Endothelial cell of umbilical vein (primary cell): ENCODE measurements around the gene IQGAP1. TPM values are rescaled to one million over a fixed set of nuclear protein-coding genes. Genes with fewer than 3 reads are reported as not detected.

Experiments used
- BruUV-seq: library from RNA; stranded (reverse); fragments of 400-500 nt; replicated peaks from 2 replicates; lab custom pipeline; 2021; lab: Mats Ljungman, UMichigan
- CTCF ChIA-PET: fragments of 300-600, 350-600 bp; sonication (Branson Sonifier 250); formaldehyde crosslinking; loops from one replicate; lab custom pipeline; 2021; ENCODE audit warnings: antibody characterized with exemption, inconsistent platforms; lab: Charles Lee
- POLR2A ChIA-PET: fragments of 300-600, 350-600 bp; sonication (Branson Sonifier 250); formaldehyde crosslinking; loops from one replicate; lab custom pipeline; 2021; ENCODE audit warnings: antibody characterized with exemption, inconsistent platforms; lab: Charles Lee
- DNase-seq: peaks from one replicate; pipeline ENCODE4 v3.0.0-alpha.2; 2011; ENCODE audit warnings: low read depth, low spot score
- FAIRE-seq: peaks from 2 replicates; lab custom pipeline; 2011; peaks lifted over from hg19 to GRCh38; lab: Jason Lieb, UNC
- H2AFZ ChIP-seq: 2 replicates; pipeline ENCODE4 v1.6.0; 2012; ENCODE audit warnings: low read depth, low read length, control low read depth, inconsistent platforms
- H3K27ac ChIP-seq: 2 replicates; pipeline ENCODE4 v1.5.1; 2011; ENCODE audit warnings: low read depth, mild to moderate bottlenecking, control low read depth, low read length, moderate library complexity; ENCODE audit not compliant: insufficient read depth
- H3K27me3 ChIP-seq, 2 experiments: 2 replicates each; pipeline versions ENCODE4 v1.6.0 to v1.6.1; 2011; ENCODE audit warnings: low read length in 2 of 2, mixed read lengths in 1 of 2; ENCODE audit not compliant: control insufficient read depth in 2 of 2, insufficient read depth in 2 of 2
- H3K36me3 ChIP-seq, 2 experiments: 2 replicates in 1 of 2; 3 replicates in 1 of 2; pipeline ENCODE4 v1.5.1; 2011; ENCODE audit warnings: low read length in 2 of 2, mild to moderate bottlenecking in 1 of 2, moderate library complexity in 1 of 2; ENCODE audit not compliant: control insufficient read depth in 2 of 2, insufficient read depth in 2 of 2; ENCODE audit errors: extremely low read depth in 1 of 2
- H3K4me1 ChIP-seq: 3 replicates; pipeline ENCODE4 v1.5.1; 2011; ENCODE audit warnings: mild to moderate bottlenecking, low read length; ENCODE audit not compliant: control insufficient read depth, insufficient read depth; ENCODE audit errors: extremely low read depth
- H3K4me2 ChIP-seq: 2 replicates; pipeline ENCODE4 v1.6.1; 2011; ENCODE audit warnings: low read length, control low read depth, mixed read lengths; ENCODE audit not compliant: insufficient read depth
- H3K4me3 ChIP-seq, 3 experiments: fragments of 200-600 bp in 1 of 3; sonication (generic), shearing (Covaris generic) in 1 of 3; replicated peaks in 1 of 3; 2 replicates each; pipeline ENCODE4 v1.5.1; 2011 to 2016; ENCODE audit warnings: control low read depth in 3 of 3, low read length in 3 of 3, mild to moderate bottlenecking in 2 of 3, inconsistent platforms in 1 of 3, low read depth in 1 of 3, moderate library complexity in 1 of 3; ENCODE audit not compliant: insufficient read depth in 1 of 3
- H3K79me2 ChIP-seq: 2 replicates; pipeline ENCODE4 v1.6.0; 2012; ENCODE audit warnings: low read length, inconsistent platforms; ENCODE audit not compliant: control insufficient read depth, insufficient read depth
- H3K9ac ChIP-seq: replicated peaks from 2 replicates; pipeline ENCODE3; 2011; ENCODE audit warnings: low read length, control low read depth; ENCODE audit not compliant: insufficient read depth; ENCODE audit errors: extremely low read depth
- H3K9me1 ChIP-seq: replicated peaks from 3 replicates; pipeline ENCODE4 v1.6.0; 2011; ENCODE audit warnings: mild to moderate bottlenecking, low read length; ENCODE audit not compliant: control insufficient read depth, insufficient read depth; ENCODE audit errors: extremely low read depth
- H3K9me3 ChIP-seq: replicated peaks from 2 replicates; pipeline ENCODE4 v1.5.1; 2012; ENCODE audit warnings: low read length, inconsistent platforms; ENCODE audit not compliant: control insufficient read depth, insufficient read depth
- H4K20me1 ChIP-seq: replicated peaks from 2 replicates; pipeline ENCODE3; 2011; ENCODE audit warnings: mild to moderate bottlenecking, low read length; ENCODE audit not compliant: control insufficient read depth, insufficient read depth; ENCODE audit errors: extremely low read depth
- CTCF ChIP-seq, 2 donors: IDR thresholded peaks; 1 replicate in 1 of 2; 2 replicates in 1 of 2; pipeline ENCODE4 v1.5.1; 2011; ENCODE audit warnings: low read length in 2 of 2, mild to moderate bottlenecking in 2 of 2, moderate library complexity in 2 of 2, control low read depth in 1 of 2, inconsistent platforms in 1 of 2, low read depth in 1 of 2; ENCODE audit not compliant: insufficient read depth in 1 of 2; ENCODE audit errors: extremely low read depth in 1 of 2
- EZH2 ChIP-seq: IDR thresholded peaks from 2 replicates; pipeline ENCODE4 v1.6.1; 2012; ENCODE audit warnings: borderline replicate concordance, low read depth, mild to moderate bottlenecking, moderate library complexity, low read length, inconsistent platforms; ENCODE audit not compliant: severe bottlenecking
- FOS ChIP-seq: IDR thresholded peaks from 2 replicates; pipeline ENCODE4 v1.6.1; 2011; ENCODE audit warnings: mild to moderate bottlenecking, low read length, moderate library complexity, borderline replicate concordance; ENCODE audit not compliant: insufficient read depth
- GATA2 ChIP-seq: IDR thresholded peaks from 2 replicates; pipeline ENCODE4 v1.7.0; 2011; ENCODE audit warnings: low read depth, mild to moderate bottlenecking, moderate library complexity, mixed read lengths, low read length; ENCODE audit not compliant: insufficient read length, insufficient read depth
- JUN ChIP-seq: IDR thresholded peaks from 2 replicates; pipeline ENCODE4 v1.6.1; 2011; ENCODE audit warnings: borderline replicate concordance, low read depth; ENCODE audit not compliant: insufficient read length, insufficient read depth
- MAX ChIP-seq: IDR thresholded peaks from 2 replicates; pipeline ENCODE4 v1.6.1; 2011; ENCODE audit not compliant: insufficient read depth, insufficient read length
- MYC ChIP-seq: IDR thresholded peaks from one replicate; pipeline ENCODE4 v1.6.1; 2011; ENCODE audit warnings: mild to moderate bottlenecking, low read depth, low read length
- POLR2A ChIP-seq: IDR thresholded peaks from 2 replicates; pipeline ENCODE4 v1.6.1; 2012; ENCODE audit warnings: low read depth, mild to moderate bottlenecking, control low read depth, low read length
- POLR2AphosphoS5 ChIP-seq: IDR thresholded peaks from 2 replicates; pipeline ENCODE4 v1.6.1; 2012; ENCODE audit warnings: low read depth, mild to moderate bottlenecking, control low read depth, low read length, moderate library complexity; ENCODE audit not compliant: insufficient read depth
- dilution Hi-C: fragments of 300-500 bp; cut with MboI; formaldehyde crosslinking; loops from one replicate; pipeline ENCODE4 v1.15.0; 2019; ENCODE audit warnings: low sequenced_read_pairs; ENCODE audit not compliant: extremely low pct_ligation_motif_present
- intact Hi-C: fragments of 100-400 bp; cut with micrococcal nuclease; formaldehyde crosslinking; loops from one replicate; pipeline ENCODE4 v1.10.0; 2022
- polyA plus RNA-seq, 4 experiments: library from polyadenylated mRNA; depleted of rRNA in 3 of 4; stranded (reverse) in 3 of 4; unstranded in 1 of 4; fragments of >200 nt; gene quantifications; 2 replicates each; pipeline versions ENCODE4 v1.2.1 to v1.2.3, GENCODE V29; 2011 to 2012; ENCODE audit warnings: missing spikeins in 1 of 4
- total RNA-seq: library from RNA; stranded (reverse); gene quantifications from 2 replicates; pipeline ENCODE4 v1.2.3, GENCODE V29; 2021

IQGAP1 gene
- total and polyA plus RNA-seq, 2 donors (not counting 3 experiments of a cell fraction or from before 2014, with no cell fraction given), result 82.2 to 258 TPM

- dilution Hi-C loops, result no loop called here
- no peak overlapping the region for H3K27ac ChIP-seq
- CTCF ChIA-PET, result interaction anchor here (1.1 kb wide), 1 partner anchor 32 kb away, joined by 3 read pairs; no protein-coding TSS in a partner anchor
- H3K4me3 ChIP-seq, result no peak overlapping the region
- DNase-seq (no peak), FAIRE-seq (no peak)
- H3K79me2 ChIP-seq, result peaks cover 88% of the 10 kb centered on the region
- H3K9me1 ChIP-seq, result no peaks in the 10 kb centered on the region
- no peak overlapping the region for H2AFZ ChIP-seq
- peaks cover 30% of the 10 kb centered on the region for H3K4me1 ChIP-seq
- no TSS peak for BruUV-seq
- no peak overlapping the region for H3K9ac ChIP-seq
- H3K4me2 ChIP-seq, result no peak overlapping the region
- no peak for TF ChIP-seq GATA2
- TF ChIP-seq MAX, result no peak
- no peak for TF ChIP-seq CTCF (IDR thresholded peaks at IDR 0.05; ENCODE audit: extremely low read depth in 1 of 2, insufficient read depth in 1 of 2, low read depth in 1 of 2, low read length in 2 of 2)
- no peak for TF ChIP-seq EZH2
- no peak for TF ChIP-seq POLR2A
- no peak for TF ChIP-seq FOS
- no peak for TF ChIP-seq POLR2AphosphoS5
- TF ChIP-seq JUN, result no peak
- TF ChIP-seq MYC, result no peak
- POLR2A ChIA-PET, result no interaction called here
- no peaks in the 10 kb centered on the region for H3K9me3 ChIP-seq
- intact Hi-C loops, result no loop called here
- peaks cover 2% of the 10 kb centered on the region for H4K20me1 ChIP-seq
- no peaks in the 10 kb centered on the region for H3K27me3 ChIP-seq
- H3K36me3 ChIP-seq, result peaks cover 5 to 7% of the 10 kb centered on the region in 2 experiments
Measured at GRCh38 chr15:90393040-90393439, 5.0 kb downstream of the IQGAP1 start.
